ENCODE results near the gene SLX4IP.

- TF ChIP-seq POLR2A (IDR thresholded peaks at IDR 0.05; ENCODE audit: low read depth, low read length) (no peak), POLR2AphosphoS5 (IDR thresholded peaks at IDR 0.05; ENCODE audit: low read depth, low read length) (no peak)
Observed at GRCh38 chr20:10604865-10605440, 169.8 kb downstream of the SLX4IP start.

All from GM12892 (cell line).